Hematopoietic multipotent progenitor cell treated with erythropoietin and hydrocortisone succinate and interleukin-3 and kit ligand, for 8 days (in vitro differentiated cells): ENCODE measurements around the gene C19orf73.
A peak's percentile ranks its signal among the peaks of the same experiment; 100 is the strongest.

Source experiments
- DNase-seq: peaks from one replicate; pipeline ENCODE4 v3.0.0-alpha.2; 2015

The C19orf73 gene

GRCh38 chr19:49097453-49098288 is 21.3 kb downstream of the C19orf73 start:
- DNase-seq, result peak; percentile 82

- no peak for DNase-seq
These were observed 24.1 kb downstream of the C19orf73 start for GRCh38 chr19:49094505-49095482.

GRCh38 chr19:49092686-49093085 is 26.3 kb downstream of the C19orf73 start:
- no peak for DNase-seq

DNA sequence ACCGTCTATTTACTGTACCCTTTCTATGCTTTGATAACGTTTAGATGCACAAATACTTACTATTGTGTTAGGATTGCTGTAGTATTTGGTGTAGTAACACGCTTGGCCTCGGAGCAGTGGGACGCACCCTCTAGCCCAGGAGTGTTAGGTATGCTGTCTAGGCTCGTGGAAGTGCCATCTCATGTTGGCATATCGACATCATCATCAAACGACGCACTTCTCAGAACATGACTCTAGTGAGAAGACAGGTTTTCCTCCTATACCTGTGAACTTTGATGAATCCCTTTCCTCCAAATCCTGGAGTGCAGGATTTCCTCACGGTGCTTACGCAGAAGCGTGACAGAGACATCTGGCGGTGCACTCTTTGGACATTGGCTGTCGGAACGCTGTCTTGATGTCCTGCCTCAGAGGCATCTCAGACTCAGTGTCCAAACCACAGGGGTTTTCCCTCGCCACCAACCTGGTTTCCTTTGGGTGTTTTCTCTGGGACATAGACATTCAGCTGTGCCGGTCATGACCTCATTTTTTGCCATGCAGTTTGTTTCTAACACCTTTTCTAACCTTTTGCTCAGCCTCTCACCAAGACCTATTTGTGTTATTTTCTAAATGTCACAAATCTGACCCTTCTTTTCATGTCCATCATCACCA is 27.4 kb downstream of the C19orf73 start:
- DNase-seq, result no peak

- DNase-seq, result no peak
These were observed 32.6 kb downstream of the C19orf73 start for GRCh38 chr19:49086296-49086695.

DNA sequence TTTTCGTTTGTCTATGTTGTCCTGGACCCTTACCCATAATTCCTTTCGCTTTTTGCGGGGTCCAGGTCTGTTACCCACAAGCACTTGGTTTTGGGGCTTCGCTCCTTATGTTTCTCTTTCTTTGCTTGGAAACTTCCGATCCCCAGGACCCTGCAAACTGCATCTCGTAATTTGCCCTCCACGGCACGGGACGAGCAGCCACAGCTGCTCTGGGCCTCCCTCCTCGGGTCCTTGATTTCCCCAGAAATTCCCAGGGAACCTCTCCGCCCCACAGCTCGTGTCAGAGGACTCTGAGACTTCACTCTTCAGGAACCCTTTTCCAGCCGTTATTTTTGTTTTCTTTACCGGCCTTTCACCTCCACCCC is 33.1 kb downstream of the C19orf73 start:
- no peak for DNase-seq

DNA sequence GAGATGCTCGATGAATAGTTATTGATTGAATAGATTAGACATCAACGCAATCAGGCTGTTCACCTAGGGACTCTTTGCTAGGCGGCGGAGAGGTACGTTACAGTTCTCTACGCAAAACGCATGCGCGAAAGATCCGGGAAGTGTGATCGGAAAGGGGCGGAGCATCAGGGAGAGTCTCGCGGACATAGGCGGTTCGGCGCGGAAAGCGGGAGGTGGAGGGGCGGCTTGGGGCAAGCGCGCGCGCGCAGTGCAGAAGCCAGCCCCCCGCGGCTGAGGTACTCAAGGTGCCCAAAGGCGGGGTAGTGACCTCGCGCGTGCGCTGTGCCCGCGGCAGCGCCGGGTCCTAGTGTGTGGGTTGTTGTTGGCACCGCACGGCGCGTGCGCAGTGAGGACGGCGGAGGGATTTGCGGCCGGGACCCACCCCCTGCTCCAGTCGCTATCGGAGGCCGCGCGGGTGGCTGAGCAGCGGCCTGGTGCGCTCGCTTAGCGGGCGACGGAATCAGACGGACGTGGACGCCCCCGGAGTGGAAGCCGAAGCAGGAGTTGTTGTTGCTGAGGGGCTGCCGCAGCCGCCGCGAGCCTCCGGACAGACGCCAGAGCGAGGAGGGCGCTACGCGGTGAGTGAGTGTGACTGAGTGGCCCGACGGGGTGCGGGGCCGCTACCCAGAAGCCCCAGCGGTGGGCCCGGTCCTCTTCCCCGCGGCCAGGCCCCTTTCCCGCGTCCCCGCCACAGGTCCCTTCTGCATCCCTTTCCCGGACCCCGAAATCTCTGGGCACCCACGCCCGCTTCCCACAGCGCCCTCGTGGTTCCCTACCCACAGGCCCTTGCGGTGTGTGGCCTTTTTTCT is 33.7 kb downstream of the C19orf73 start, which contains the start of gene SNRNP70:
Gene SNRNP70 (plus strand): TSS at position 432 of the 848 bp plus-strand sequence. CDS start 964 bp downstream, outside the sequence.
- peak; percentile 99 for DNase-seq

DNA sequence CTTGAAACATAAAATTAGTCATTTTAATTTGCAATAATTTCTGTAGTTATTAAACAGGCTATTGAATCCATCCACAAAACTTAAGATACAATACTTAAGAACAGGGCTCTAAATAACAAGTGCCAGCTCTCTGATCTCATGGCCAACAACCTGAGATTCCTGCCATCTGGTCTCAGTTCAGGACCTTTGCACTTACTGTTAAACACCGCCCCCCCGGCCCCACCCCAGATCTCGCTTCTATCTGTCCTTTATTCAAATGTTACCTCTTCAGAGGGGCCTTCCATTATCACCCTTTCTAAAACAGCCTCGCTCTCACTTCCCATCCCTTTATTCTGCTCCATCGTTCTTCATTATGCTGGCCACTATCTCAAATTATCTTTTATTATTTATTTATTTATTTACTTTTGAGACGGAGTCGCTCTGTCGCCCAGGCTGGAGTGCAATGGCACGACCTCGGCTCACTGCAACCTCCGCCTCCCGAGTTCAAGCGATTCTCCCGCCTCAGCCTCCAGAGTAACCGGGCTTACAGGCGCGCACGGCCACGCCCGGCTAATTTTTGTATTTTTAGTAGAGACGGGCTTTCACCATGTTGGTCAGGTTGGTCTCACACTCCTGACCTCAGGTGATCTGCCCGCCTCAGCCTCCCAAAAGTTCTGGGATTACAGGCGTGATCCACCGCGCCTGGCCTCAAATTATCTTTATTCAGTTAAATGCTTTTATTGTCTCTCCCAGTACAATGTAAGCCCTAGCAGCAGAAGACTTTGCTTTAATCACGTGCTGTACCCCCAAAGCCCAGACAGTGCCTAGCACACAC is 34.5 kb downstream of the C19orf73 start:
- DNase-seq, result no peak

DNA sequence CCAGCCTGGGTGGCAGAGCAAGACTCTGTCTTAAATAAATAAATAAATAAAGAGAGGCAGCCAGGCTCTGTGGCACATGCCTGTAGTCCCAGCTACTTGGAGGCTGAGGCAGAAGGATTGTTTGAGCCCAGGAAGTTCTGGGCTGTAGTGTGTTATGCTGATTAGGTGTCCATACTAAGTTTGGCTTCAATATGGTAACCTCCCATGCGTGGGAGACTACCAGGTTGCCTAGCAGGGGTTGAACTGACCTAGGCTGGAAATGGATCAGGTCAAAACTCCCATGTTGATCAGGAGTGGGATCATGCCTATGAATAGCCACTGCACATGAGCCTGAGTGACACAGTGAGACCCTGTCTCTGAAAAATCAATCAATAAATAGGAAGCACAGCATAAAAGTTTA is 37.7 kb downstream of the C19orf73 start:
- no peak for DNase-seq

- DNase-seq, result no peak
These were observed 38.6 kb downstream of the C19orf73 start for GRCh38 chr19:49080392-49080791.

DNA sequence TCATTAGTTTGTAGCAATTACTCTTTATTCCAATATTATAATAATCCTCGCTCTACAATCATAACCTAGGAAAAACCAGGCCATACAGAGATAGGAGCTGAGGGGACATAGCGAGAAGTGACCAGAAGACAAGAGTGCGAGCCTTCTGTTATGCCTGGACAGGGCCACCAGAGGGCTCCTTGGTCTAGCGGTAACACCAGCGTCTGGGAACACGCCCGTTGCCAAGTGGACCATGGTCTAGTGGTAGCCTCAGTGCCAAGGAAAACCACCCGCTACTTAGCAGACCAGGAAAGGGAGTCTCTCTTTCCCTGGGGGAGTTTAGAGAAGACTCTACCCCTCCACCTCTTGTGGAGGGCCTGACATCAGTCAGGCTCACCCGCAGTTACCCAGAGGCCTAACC is 44.1 kb downstream of the C19orf73 start:
- peak; percentile 42 for DNase-seq

GRCh38 chr19:49073514-49074378 is 45.2 kb downstream of the C19orf73 start:
- peak; percentile 35 for DNase-seq

DNA sequence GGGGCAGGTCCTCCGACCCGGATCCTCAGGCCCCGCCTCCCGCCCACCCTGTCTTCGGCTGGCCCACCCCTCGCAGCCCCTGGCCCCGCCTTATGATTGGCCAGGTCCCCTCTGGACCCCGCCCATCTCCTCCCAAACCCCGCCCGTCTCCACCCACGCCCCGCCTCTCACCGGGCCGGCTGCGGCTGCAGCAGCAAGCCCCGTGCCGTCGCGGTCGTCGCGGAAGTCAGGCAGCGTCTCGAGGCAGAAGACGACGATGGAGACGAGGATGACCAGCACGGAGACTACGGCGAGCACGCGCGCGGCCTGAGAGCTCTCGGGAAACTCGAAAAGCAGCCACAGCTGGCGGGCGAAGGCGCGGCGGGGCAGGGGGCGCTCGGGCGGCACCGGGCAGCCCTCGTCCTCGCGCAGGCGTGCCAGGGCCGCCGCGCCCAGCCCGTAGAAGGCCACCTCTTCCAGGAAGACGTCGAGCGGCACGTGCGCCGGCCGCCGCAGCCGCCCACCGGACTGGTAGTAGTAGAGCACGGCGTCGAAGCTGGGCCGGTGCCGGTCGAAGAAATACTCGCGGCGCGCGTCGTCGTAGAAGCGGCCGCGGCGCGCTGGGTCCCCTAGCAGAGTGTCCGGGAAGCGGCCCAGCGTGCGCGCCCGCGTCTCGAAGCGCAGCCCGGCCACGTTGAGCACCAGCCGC is 46.9 kb downstream of the C19orf73 start:
- DNase-seq, result no peak

- DNase-seq, result no peak
These were observed 48.5 kb downstream of the C19orf73 start for GRCh38 chr19:49070416-49070815.

GRCh38 chr19:49069026-49069425 is 49.9 kb downstream of the C19orf73 start:
- DNase-seq, result no peak
